Measurements from ENCODE around the gene FNDC8. TPM values are rescaled to one million over a fixed set of nuclear protein-coding genes. Genes with fewer than 3 reads are reported as not detected.
"Not testable (repeated sequence)": the region's sequence is repeated elsewhere in the genome, so short reads cannot be mapped to it uniquely, and the experiment has no call there.

The FNDC8 gene
- total RNA-seq, 2 experiments from 2014 or later = not detected

- H3K27ac Mint-ChIP-seq = no peak overlapping the region
- no peaks in the 10 kb centered on the region for H3K9me3 Mint-ChIP-seq
- no peak overlapping the region for H3K4me3 Mint-ChIP-seq
- peaks cover 19% of the 10 kb centered on the region for H3K4me1 Mint-ChIP-seq
- no peak for DNase-seq
- H3K36me3 Mint-ChIP-seq = no peaks in the 10 kb centered on the region
- no peaks in the 10 kb centered on the region for H3K27me3 Mint-ChIP-seq
Measured at GRCh38 chr17:35166526-35166925, 45.1 kb downstream of the FNDC8 start.

- DNase-seq = no peak
- peaks cover 20% of the 10 kb centered on the region for H3K4me1 Mint-ChIP-seq
- H3K9me3 Mint-ChIP-seq = no peaks in the 10 kb centered on the region
- H3K27me3 Mint-ChIP-seq = no peaks in the 10 kb centered on the region
- H3K27ac Mint-ChIP-seq = no peak overlapping the region
- no peaks in the 10 kb centered on the region for H3K36me3 Mint-ChIP-seq
- H3K4me3 Mint-ChIP-seq = no peak overlapping the region
Measured at GRCh38 chr17:35167046-35167445, 45.6 kb downstream of the FNDC8 start.

- H3K36me3 Mint-ChIP-seq = no peaks in the 10 kb centered on the region
- no peak for DNase-seq
- no peaks in the 10 kb centered on the region for H3K9me3 Mint-ChIP-seq
- no peak overlapping the region for H3K27ac Mint-ChIP-seq
- peaks cover 23% of the 10 kb centered on the region for H3K4me1 Mint-ChIP-seq
- no peak overlapping the region for H3K4me3 Mint-ChIP-seq
- no peaks in the 10 kb centered on the region for H3K27me3 Mint-ChIP-seq
Measured at GRCh38 chr17:35167666-35168065, 46.3 kb downstream of the FNDC8 start.

GRCh38 chr17:35169835-35170363 lies 48.5 kb downstream of the FNDC8 start:
- no peaks in the 10 kb centered on the region for H3K36me3 Mint-ChIP-seq
- no peak overlapping the region for H3K4me3 Mint-ChIP-seq
- H3K4me1 Mint-ChIP-seq = peaks cover 30% of the 10 kb centered on the region
- no peaks in the 10 kb centered on the region for H3K27me3 Mint-ChIP-seq
- H3K9me3 Mint-ChIP-seq = no peaks in the 10 kb centered on the region
- H3K27ac Mint-ChIP-seq = no peak overlapping the region
- no peak for DNase-seq

- Mint-ChIP-seq H3K4me1 (peaks cover 36% of the 10 kb centered on the region), H3K36me3 (no peaks in the 10 kb centered on the region), H3K4me3 (peak overlapping the region; percentile 29), H3K27me3 (no peaks in the 10 kb centered on the region), H3K9me3 (no peaks in the 10 kb centered on the region), H3K27ac (peak overlapping the region; percentile 80)
- no peak for DNase-seq
Measured at GRCh38 chr17:35170968-35171771, 49.8 kb downstream of the FNDC8 start.

- no peak for DNase-seq
- Mint-ChIP-seq H3K36me3 (no peaks in the 10 kb centered on the region), H3K9me3 (no peaks in the 10 kb centered on the region), H3K4me3 (peak overlapping the region; percentile 29), H3K27ac (peak overlapping the region; percentile 80), H3K4me1 (peaks cover 42% of the 10 kb centered on the region), H3K27me3 (no peaks in the 10 kb centered on the region)
Measured at GRCh38 chr17:35171834-35172233, 50.4 kb downstream of the FNDC8 start.

GRCh38 chr17:35172321-35172720 lies 50.9 kb downstream of the FNDC8 start:
- H3K36me3 Mint-ChIP-seq, H3K4me3 Mint-ChIP-seq, H3K27me3 Mint-ChIP-seq, DNase-seq, H3K9me3 Mint-ChIP-seq: not testable (repeated sequence)
- Mint-ChIP-seq H3K4me1 (peaks cover 46% of the 10 kb centered on the region), H3K27ac (peak overlapping the region; percentile 68)

- H3K27ac Mint-ChIP-seq = no peak overlapping the region
- H3K4me3 Mint-ChIP-seq = no peak overlapping the region
- no peaks in the 10 kb centered on the region for H3K27me3 Mint-ChIP-seq
- H3K4me1 Mint-ChIP-seq = peaks cover 58% of the 10 kb centered on the region
- peaks cover 16% of the 10 kb centered on the region for H3K36me3 Mint-ChIP-seq
- no peak for DNase-seq
- peaks cover 13% of the 10 kb centered on the region for H3K9me3 Mint-ChIP-seq
Measured at GRCh38 chr17:35174835-35175334, 53.5 kb downstream of the FNDC8 start.

- no peak for DNase-seq
- peaks cover 16% of the 10 kb centered on the region for H3K36me3 Mint-ChIP-seq
- H3K9me3 Mint-ChIP-seq = peaks cover 13% of the 10 kb centered on the region
- no peak overlapping the region for H3K4me3 Mint-ChIP-seq
- peak overlapping the region; percentile 38 for H3K27ac Mint-ChIP-seq
- H3K4me1 Mint-ChIP-seq = peaks cover 63% of the 10 kb centered on the region
- H3K27me3 Mint-ChIP-seq = no peaks in the 10 kb centered on the region
Measured at GRCh38 chr17:35175638-35176415, 54.4 kb downstream of the FNDC8 start.

GRCh38 chr17:35176897-35177296 lies 55.5 kb downstream of the FNDC8 start:
- H3K4me1 Mint-ChIP-seq = peaks cover 60% of the 10 kb centered on the region
- no peaks in the 10 kb centered on the region for H3K27me3 Mint-ChIP-seq
- peak overlapping the region; percentile 84 for H3K27ac Mint-ChIP-seq

GRCh38 chr17:35179379-35179778 lies 58.0 kb downstream of the FNDC8 start:
- H3K9me3 Mint-ChIP-seq = peaks cover 13% of the 10 kb centered on the region
- not testable (repeated sequence) for H3K4me3 Mint-ChIP-seq, H3K27me3 Mint-ChIP-seq, DNase-seq, H3K27ac Mint-ChIP-seq
- peaks cover 16% of the 10 kb centered on the region for H3K36me3 Mint-ChIP-seq
- H3K4me1 Mint-ChIP-seq = peaks cover 68% of the 10 kb centered on the region

More at GRCh38 chr17:35176897-35177296, 55.5 kb downstream of the FNDC8 start:
- no peak for DNase-seq
- Mint-ChIP-seq H3K4me3 (no peak overlapping the region), H3K36me3 (peaks cover 16% of the 10 kb centered on the region), H3K9me3 (peaks cover 13% of the 10 kb centered on the region)

Other genes starting within 250 kb of the FNDC8 start
- 1 to 10 TPM; 1.8 to 1.9 TPM for gene CCT6B, start 160.2 kb upstream of the FNDC8 start, total RNA-seq
- gene ZNF830, start 160.1 kb upstream of the FNDC8 start, total RNA-seq = 10 to 100 TPM; 18.9 to 21.6 TPM
- 10 to 100 TPM; 43.5 to 45.7 TPM for gene LIG3, start 141.1 kb upstream of the FNDC8 start, total RNA-seq
- gene RFFL, start 57.9 kb upstream of the FNDC8 start, total RNA-seq = 10 to 100 TPM in 1 of 2 experiments, 1 to 10 TPM in 1; 9.6 to 10.3 TPM
- gene RAD51D, start 1.8 kb upstream of the FNDC8 start, total RNA-seq = 10 to 100 TPM; 25.8 to 30.8 TPM
- 10 to 100 TPM; 59.9 to 61.8 TPM for gene NLE1, start 20.7 kb downstream of the FNDC8 start, total RNA-seq
- under 1 TPM; 0.06 to 0.10 TPM for gene UNC45B, start 26.2 kb downstream of the FNDC8 start, total RNA-seq
- not detected for gene SLC35G3, start 72.8 kb downstream of the FNDC8 start, total RNA-seq
- 10 to 100 TPM; 33.9 to 37.9 TPM for gene SLFN5, start 121.5 kb downstream of the FNDC8 start, total RNA-seq